GM19099 (cell line): Measurements from ENCODE around the gene APBB2.

ENCODE experiments used
- POLR2A ChIP-seq: IDR thresholded peaks from 3 replicates; pipeline ENCODE4 v1.6.1; 2011; ENCODE audit warnings: low read depth; ENCODE audit not compliant: insufficient read length; ENCODE audit errors: extremely low read depth

Gene APBB2

GRCh38 chr4:41221850-41222645, 7.7 kb upstream of the APBB2 start:
- no peak for TF ChIP-seq POLR2A

GRCh38 chr4:41219421-41219950, 5.1 kb upstream of the APBB2 start:
- TF ChIP-seq POLR2A: no peak

DNA sequence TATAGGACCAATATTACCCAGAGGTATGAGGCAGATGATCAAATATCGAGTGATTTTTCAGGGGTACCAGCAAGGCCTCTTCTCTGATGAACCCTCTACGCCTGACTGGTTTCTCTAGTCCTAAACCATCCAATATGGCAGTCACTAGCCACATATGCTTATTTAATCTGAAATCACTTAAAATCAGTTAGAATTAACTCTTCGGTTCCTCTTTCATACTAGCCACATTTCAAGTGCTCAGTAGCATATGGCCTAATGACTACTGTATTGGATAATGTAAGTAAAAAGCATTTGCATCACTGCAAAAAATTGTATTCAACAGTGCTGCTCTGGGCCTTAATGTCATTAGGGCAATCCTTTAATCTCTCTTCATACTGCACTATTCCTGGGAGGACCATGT, 4.4 kb upstream of the APBB2 start:
- no peak for TF ChIP-seq POLR2A

- no peak for TF ChIP-seq POLR2A
Measured at GRCh38 chr4:41217374-41217773, 3.0 kb upstream of the APBB2 start.

DNA sequence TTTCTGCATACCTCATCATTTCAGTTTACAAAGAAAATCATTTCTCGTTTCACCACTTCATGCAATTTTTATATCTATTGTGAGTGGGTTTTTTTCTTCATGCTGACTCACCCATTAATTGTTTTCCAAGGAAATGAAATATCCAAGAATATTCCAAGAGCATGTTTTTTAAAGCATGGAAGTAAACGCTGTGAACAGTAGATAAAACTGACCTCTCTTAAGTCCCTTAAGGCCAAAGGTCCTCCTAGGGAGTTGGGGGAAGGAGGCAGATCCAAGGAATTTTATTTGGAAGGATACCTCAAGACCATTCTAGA, 2.6 kb upstream of the APBB2 start:
- no peak for TF ChIP-seq POLR2A

GRCh38 chr4:41216294-41217019, 2.1 kb upstream of the APBB2 start:
- peak; percentile 78 for TF ChIP-seq POLR2A

- TF ChIP-seq POLR2A: no peak
Measured at GRCh38 chr4:41215969-41216293, 1.6 kb upstream of the APBB2 start.

- no peak for TF ChIP-seq POLR2A
Measured at GRCh38 chr4:41215155-41215554, 813 bp upstream of the APBB2 start.

DNA sequence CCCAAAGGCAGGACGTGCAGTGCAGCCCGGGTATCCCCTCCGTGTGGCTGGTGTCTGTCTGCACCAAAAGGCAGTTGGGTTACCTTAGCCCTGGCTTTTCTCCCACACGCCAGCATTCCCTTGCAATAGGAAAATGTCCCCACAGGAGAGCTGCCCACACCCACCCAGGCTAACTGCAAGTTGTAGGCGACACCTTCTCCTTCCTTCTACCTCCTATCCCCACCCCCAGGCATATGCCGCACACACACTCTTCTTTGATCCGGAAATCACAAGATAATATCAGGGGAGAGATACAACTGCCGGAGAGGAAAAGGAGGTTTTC, 444 bp upstream of the APBB2 start:
- TF ChIP-seq POLR2A: no peak

DNA sequence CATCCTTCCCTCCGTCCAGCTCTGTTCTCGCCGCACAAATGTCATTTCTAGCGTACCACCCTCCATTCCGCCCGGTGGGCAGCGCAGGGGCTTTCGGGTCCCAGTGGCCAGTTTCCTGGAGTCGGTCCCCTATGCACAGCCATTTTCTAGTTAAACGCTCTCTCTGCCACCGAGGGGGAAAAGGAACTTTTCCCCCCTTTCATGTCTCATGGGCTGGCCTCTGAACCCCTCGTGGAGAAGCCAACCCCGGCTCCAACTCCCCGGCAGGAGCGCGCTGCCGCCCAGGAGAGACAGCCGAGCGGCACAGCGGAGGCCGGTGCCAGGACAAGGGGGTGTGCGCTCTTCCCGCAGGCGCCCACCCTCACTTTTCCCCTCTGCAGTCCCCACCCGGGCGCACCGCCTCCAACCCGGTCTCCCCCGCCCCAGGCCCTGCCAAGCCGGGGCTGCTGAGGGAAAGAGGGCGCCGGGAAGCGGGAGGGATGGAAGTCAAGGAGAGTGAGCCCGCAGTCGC, 662 bp downstream of the APBB2 start:
- TF ChIP-seq POLR2A: no peak

GRCh38 chr4:41212616-41213203, 1.6 kb downstream of the APBB2 start:
- no peak for TF ChIP-seq POLR2A

- no peak for TF ChIP-seq POLR2A
Measured at GRCh38 chr4:41211951-41212615, 2.3 kb downstream of the APBB2 start.

DNA sequence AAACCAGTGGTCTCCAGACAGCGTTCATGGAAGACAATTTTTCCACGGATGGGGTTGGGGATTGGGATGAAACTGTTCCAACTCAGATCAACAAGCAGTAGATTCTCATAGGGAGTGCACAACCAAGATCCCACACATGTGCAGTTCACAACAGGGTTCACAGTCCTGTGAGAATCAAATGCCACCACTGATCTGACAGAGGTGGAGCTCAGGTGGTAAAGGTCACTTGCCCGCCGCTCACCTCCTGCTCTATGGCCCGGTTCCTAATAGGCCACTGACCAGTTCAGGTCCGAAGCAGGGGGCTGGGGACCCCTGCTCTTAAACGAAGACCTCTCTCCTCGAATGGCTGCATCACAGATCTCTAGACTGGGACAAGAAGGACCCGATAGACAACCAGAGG, 4.4 kb downstream of the APBB2 start:
- no peak for TF ChIP-seq POLR2A

GRCh38 chr4:41209187-41209586, 5.2 kb downstream of the APBB2 start:
- no peak for TF ChIP-seq POLR2A

DNA sequence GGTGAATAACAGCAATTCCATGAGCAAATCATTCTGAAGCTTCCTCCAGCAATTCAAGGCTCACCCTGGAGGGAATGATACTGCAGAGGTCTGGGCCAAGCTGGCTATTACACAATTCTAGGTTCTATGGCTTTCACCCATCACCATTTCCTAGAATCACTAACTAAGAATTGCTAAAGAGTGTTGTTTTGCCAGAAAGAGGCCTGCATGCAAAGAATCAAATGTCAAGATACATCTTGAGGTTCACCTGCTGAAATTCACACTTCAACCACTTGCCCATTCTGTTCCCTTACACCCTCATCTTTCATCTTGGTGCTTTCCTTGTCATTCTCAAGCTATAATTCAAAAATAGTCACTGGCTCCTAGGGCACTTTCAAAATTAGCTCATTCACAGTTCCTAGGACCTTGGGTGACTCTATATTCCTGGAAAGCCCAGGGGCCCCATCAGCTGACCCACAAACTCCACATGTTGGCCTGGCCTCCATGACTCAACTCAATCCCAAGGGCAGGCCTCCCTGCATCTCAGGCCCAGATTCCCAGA, 7.0 kb downstream of the APBB2 start:
- TF ChIP-seq POLR2A: no peak
